ENCODE results near the gene SLC9A7.
"Not testable (repeated sequence)": the region's sequence is repeated elsewhere in the genome, so short reads cannot be mapped to it uniquely, and the experiment has no call there.

Gene SLC9A7

GRCh38 chrX:46737462-46737861, 21.5 kb downstream of the SLC9A7 start:
- no peak overlapping the region for H3K4me3 ChIP-seq (ENCODE audit: control insufficient read depth, low read depth, low read length)
- DNase-seq (ENCODE audit: low read depth), result peak; percentile 36
- TF ChIP-seq CTCF (conservative IDR thresholded peaks at IDR 0.05; ENCODE audit: control insufficient read depth, insufficient read depth, low read depth, low read length), result no peak

DNA sequence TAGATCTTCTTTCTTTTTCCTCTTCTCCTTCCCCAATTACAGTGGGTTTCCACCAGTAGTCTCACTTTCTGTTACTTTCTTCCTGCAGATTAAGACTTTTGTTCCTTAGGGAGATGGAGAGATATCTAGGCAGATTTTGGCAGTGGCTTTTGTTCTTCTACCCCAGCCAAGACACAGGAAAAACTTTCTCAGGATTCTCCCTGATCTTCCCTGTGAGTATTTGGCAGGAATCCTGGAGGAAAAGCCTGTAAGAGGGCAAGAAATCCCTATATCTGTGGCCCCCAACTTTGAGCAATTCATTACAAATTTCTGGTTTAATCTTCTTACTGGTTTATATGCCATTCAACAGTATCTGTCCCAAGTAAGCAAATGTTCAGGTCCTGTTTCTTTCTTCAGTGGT, 21.9 kb downstream of the SLC9A7 start:
- no peak for DNase-seq (ENCODE audit: low read depth)
- no peak for TF ChIP-seq CTCF (conservative IDR thresholded peaks at IDR 0.05; ENCODE audit: control insufficient read depth, insufficient read depth, low read depth, low read length)
- no peak overlapping the region for H3K4me3 ChIP-seq (ENCODE audit: control insufficient read depth, low read depth, low read length)

- TF ChIP-seq CTCF (conservative IDR thresholded peaks at IDR 0.05; ENCODE audit: control insufficient read depth, insufficient read depth, low read depth, low read length), result no peak
- no peak overlapping the region for H3K4me3 ChIP-seq (ENCODE audit: control insufficient read depth, low read depth, low read length)
- DNase-seq (ENCODE audit: low read depth), result no peak
Measured at GRCh38 chrX:46735622-46736021, 23.3 kb downstream of the SLC9A7 start.

DNA sequence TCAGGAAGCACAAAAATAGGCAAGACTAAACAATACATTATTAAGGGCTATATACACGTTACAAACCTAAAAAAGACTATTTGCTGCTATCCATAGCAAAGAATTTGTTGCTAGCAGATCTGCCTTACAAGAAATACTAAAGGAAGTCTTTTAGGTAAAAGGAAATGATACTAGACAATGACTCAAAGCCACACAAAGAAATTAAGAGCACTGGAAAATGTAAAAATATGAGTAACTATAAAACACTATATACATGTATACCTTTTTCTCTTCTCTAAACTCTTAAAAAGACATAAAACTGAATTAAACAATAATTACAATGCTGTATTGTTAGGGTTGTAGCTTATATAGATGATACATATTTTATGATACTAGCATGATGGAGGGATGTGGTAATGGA, 25.7 kb downstream of the SLC9A7 start:
- no peak for DNase-seq (ENCODE audit: low read depth)
- no peak overlapping the region for H3K4me3 ChIP-seq (ENCODE audit: control insufficient read depth, low read depth, low read length)
- TF ChIP-seq CTCF (conservative IDR thresholded peaks at IDR 0.05; ENCODE audit: control insufficient read depth, insufficient read depth, low read depth, low read length), result no peak

GRCh38 chrX:46730765-46731164, 28.2 kb downstream of the SLC9A7 start:
- H3K4me3 ChIP-seq (ENCODE audit: control insufficient read depth, low read depth, low read length), result no peak overlapping the region
- no peak for TF ChIP-seq CTCF (conservative IDR thresholded peaks at IDR 0.05; ENCODE audit: control insufficient read depth, insufficient read depth, low read depth, low read length)
- no peak for DNase-seq (ENCODE audit: low read depth)

DNA sequence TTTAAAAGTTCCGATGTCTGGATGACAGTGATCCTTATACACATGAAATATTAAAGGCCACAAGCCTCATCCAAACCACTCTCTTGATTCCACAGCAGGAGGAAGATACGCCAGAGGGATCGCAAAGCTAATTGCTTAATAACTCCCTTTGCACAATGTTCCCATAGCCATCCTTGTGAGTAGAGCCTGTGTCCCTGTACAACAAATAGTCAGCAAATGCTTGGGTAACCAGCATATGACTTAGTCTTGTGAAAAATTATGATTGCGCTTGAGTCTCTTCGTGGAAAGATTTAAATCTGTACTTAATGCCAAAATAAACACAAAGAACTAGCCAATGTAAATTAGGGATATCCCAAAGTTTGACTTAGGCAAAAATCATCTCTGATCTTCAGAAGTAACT, 31.5 kb downstream of the SLC9A7 start:
- DNase-seq (ENCODE audit: low read depth), result peak; percentile 59
- no peak for TF ChIP-seq CTCF (conservative IDR thresholded peaks at IDR 0.05; ENCODE audit: control insufficient read depth, insufficient read depth, low read depth, low read length)
- H3K4me3 ChIP-seq (ENCODE audit: control insufficient read depth, low read depth, low read length), result no peak overlapping the region

DNA sequence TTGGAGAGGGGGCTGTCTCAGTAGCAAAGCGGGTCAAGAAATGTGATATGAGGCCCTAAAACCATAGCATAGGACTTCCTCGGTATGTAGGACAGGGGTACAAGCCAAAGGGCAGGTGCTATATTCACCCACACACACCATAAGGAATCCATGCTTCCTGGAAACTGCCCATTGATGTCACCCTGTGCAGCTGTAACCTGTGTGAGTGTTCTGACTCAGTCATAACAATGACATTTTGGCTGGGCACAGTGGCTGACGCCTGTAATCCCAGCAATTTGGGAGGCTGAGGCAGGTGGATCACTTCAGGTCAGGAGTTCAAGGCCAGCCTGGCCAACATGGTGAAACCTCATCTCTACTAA, 35.4 kb downstream of the SLC9A7 start:
- DNase-seq (ENCODE audit: low read depth); H3K4me3 ChIP-seq (ENCODE audit: control insufficient read depth, low read depth, low read length): not testable (repeated sequence)
